GM18505 (cell line): ENCODE results near the gene CYLD.

ENCODE experiments used
- ATAC-seq: cut with Tn5 transposase; IDR thresholded peaks from one replicate; pipeline ENCODE4 v1.9.1; 2021; ENCODE audit not compliant: unreplicated experiment
- POLR2A ChIP-seq: IDR thresholded peaks from 4 replicates; pipeline ENCODE4 v1.6.1; 2011; ENCODE audit warnings: borderline replicate concordance; ENCODE audit not compliant: insufficient read depth, insufficient read length; ENCODE audit errors: extremely low read depth

The CYLD gene

DNA sequence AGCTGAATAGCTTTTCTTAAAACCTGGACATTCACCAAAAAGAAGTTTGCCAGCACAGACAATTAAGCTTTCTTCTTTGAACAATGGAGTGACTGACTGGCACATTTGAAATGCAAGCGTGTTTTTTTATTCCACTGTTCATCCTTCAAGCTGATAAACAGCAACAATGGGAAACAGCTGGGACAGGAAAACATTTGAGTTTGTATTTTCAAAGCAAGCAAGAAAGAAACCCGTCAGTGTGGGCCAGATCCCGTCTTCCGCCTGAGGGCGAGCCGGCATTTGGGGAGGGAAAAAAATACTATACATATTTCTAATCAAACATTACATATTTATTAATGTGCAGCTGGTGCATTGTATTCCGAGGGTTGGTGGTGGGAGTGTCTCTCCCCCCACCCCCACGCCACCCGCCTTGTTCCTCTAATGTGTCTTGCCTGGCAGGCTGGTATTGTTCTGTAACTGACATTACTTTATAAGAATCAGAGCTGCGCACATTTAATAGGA is 94.3 kb downstream of the CYLD start:
- no peak for ATAC-seq
- TF ChIP-seq POLR2A = no peak

DNA sequence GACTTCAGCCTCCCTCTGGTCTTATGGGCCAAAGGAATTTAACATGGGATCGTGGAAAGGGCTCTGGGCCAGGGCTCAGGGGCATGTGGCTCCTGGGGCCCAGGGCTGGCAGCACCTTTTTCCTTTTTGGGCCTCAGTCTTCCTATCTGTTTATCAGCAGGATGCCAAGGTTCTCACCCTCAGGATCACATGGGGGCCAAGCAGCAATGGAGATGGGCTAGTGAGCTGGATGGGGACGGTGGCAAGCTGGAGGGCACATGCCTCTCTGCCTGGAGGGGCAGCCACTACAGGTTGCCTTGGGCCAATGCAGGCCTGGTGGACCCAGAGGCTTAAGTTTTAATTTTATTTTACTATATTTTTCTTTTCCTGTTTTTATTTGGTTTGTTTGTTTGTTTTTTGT is 95.4 kb downstream of the CYLD start:
- TF ChIP-seq POLR2A = no peak
- ATAC-seq = no peak

DNA sequence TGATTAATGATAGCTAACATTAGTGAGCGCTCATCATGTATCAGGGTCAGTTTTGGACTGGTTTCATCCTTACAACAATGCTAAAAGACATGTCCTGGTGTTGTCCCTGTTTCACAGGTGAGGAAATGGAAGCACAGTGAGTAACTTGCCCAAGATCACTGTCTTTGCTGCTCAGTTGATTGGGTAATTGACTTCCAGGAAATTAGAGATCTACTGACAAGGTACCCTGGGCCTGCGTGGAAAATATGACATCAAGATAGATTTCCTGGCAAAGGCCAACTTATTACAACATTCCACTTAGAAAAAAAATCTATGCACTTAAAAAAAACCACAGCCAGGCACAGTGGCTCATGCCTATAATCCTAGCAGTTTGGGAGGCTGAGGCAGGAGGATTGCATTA is 96.3 kb downstream of the CYLD start:
- no peak for TF ChIP-seq POLR2A
- ATAC-seq = no peak

DNA sequence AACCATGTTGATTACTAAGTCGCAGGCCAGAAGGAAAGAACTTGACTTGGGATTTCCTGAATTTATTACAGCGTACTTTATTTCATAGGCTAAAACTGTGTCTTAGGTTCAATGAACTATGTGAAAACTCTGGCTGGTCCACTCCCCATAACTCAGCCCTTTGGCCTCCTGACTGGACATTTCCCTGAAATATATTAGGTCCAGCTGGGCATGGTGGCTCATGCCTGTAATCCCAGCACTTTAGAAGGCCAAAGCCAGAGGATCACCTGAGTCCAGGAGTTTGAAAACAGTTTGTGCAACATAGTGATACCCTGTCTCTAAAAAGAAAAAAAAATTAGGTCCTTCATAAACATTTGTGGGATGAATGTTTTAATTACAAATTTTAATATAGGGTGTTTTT is 97.0 kb downstream of the CYLD start:
- TF ChIP-seq POLR2A = no peak

DNA sequence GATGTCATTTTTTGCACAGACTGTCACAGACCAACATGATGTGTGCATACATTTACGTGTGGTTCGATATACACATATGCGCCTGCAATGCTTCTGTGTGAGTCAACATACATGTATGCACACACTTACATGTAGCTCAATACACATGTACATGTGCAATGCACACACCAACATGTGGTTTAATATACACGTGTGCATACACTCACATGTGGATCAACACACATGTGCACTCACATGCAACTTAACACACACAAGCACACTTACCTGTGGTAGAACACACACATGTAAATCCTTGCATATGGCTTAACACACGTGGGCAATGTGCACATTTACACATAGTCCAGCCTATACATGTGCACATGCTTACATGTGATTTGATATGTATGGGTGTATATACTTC is 97.5 kb downstream of the CYLD start:
- no peak for ATAC-seq

More for the DNA sequence above, 97.0 kb downstream of the CYLD start:
- ATAC-seq = no peak

DNA sequence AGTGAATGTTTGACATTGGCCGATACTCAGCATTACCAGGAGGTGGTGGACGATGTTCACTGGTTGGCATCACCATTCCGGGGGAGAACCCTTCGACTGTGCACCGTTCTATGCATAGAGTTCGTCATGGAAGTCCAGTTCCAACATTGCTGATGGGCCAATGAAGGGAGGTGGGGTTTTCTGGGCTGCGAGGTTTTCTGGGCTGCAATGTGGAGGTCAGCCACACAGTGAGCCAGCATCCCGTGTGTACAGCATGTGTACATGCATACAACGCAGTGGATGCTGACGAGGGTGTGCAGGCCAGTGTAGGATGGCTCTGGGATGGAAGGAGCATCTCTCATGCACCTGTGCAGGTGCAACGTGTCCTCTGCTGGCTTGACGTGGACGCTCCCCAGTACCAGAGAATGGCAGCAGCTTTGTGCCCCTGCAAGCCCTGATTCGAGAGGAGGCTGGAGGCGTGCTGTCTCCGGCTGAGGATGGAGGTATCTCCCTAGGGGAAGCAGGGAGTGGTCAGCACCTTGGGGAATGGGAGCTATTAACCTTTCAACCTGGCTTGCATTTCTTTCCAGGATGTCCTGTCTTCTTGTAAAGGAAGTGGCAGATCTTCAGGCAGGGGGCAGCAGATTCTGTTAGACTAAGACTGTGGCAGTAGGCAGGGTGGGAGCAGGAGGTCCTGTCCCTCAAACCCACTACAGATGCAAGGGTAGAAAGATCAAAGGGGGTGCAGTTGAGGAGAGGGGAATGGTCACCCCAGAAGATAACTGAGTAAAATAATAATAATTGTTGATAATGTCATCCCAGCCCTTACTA is 98.2 kb downstream of the CYLD start:
- no peak for ATAC-seq
- TF ChIP-seq POLR2A = no peak

More for the DNA sequence above, 97.5 kb downstream of the CYLD start:
- no peak for TF ChIP-seq POLR2A

DNA sequence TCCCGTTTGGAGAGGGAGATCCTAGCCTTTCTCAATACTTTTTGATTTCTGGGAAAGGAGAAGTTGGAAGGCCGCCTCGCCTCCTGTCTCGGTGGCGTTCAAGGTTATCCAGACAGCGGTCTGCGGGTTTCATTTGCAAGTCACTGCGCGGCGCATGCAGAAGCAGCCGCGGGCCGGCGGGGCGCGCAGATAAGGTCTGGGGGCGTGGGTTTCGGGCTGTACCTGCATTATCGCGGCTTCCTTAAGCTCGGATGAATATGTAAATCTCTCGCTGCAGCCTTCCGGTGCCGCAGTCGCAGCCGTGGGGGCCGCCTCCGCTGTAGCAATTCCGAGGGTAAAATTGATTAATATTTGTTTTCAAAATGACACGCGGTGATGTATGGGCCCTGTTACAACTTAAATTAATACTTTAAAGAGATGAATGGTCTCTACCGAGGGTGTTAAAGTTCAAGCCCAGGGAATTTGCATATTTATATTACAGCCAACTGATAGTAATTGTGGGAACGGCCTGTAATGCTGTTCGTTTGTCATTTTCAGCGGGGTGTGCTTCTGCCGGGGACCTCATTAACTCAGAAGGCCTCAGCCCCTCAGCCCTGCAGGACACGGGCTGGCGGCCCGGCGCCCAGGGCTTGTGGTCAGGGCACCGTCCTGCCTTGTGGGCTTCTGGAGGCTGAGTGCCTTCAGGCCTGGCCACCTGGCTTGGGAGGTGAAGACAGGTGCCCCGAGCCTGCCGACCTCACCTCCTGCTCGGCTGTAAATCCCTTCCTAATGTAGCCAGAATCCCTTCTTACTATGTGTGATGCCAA is 99.4 kb downstream of the CYLD start:
- no peak for TF ChIP-seq POLR2A
- ATAC-seq = no peak

DNA sequence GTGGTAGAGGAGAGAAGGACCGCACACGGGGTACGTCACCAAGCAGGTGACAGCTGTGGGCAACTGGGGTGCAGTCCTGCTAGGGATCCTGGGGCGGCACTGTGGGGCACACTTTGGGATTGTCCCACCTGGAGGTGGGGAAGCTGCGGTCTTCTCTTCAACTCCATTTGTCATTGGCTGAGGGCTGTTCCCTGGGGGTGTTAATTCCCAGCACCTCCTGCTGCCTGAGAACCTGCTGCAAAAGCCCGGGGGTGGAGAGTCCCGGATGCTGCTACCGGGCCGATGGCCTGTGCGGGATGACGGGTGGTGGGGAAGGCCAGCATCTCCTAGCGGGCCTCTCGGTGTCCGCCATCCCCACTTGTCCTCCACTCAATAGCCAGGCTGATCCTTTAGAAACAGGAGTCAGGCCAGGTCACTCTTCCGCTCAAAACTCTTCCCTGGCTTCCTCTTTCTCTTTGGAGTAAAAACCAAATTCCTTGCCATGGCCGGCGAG is 100.2 kb downstream of the CYLD start:
- TF ChIP-seq POLR2A = no peak
- ATAC-seq = no peak

DNA sequence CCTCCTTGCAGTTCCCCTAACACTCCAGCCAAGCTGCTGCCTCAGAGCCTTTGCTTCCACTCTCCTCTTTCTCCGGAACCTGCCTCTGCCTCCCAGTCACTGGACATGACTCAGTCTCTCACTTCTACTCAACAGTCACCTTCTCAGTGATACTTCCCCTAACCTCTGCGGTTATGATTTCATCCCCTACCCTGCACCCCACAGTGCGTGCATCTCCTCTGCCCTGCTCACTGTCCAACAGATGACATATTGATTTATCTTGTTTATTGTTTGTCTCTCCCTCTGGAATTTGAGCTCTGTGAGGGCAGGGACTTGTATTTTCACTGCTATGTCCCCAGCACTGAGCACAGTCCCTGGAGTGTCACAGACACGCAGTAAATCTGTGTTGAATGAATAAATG is 100.7 kb downstream of the CYLD start:
- ATAC-seq = no peak
- no peak for TF ChIP-seq POLR2A

DNA sequence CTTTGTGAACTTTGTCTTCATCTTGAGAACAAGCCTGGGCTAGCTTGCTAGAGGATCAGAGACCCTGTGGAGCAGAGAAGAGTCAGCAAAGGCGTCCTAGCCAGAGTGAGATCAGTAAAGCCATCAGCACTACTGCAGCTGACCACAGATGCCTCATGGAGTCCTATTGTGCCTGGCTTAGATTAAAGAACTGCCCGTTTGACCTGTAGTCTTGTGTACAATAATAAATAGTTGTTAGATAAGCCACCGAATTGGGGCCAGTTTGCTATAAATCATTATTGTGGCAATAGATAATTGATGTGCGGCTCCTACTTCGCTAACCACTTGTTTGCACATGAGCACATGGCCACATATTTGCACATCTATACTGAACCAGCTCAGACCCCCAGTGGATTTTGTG is 103.0 kb downstream of the CYLD start:
- no peak for ATAC-seq
- no peak for TF ChIP-seq POLR2A

DNA sequence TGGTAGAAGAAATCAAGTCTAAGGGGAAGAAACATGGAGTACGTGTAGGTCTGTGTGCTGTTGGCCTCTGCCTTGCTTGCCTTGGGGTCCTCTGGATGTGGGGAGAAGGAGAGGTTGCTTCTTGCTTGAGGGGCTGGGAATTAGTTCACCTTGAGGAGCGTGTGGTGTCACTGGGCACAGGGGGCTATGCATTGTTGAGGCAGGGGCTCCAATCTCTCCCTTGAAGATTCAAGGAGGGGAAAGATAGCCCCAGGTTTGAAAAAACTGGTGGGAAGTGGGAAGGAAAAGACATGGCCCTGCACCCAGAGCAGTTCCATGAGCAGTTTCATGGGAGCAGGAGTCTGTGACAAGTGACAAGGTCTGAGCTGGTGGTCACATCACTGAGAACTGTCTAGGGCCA is 103.4 kb downstream of the CYLD start:
- ATAC-seq = no peak
- no peak for TF ChIP-seq POLR2A

DNA sequence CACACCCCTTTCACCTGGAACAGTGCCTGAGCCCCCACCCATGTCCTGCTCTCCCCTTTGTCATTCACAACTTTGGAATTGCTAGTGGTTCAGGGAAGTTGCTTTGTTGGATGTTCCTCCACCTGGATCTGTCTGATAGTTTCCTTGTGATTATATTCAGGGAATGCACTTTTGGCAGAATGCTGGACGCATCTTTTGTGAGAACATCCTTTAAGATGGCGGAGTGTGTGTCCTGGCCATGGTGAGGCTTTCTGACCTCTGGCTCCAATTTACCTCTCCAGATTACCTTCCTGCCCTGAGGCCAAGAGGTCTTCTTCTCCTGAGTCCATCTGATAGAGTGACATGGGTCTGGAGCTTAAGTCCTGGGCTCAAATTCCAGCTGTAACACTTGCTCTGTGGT is 104.6 kb downstream of the CYLD start:
- no peak for TF ChIP-seq POLR2A
- ATAC-seq = no peak

DNA sequence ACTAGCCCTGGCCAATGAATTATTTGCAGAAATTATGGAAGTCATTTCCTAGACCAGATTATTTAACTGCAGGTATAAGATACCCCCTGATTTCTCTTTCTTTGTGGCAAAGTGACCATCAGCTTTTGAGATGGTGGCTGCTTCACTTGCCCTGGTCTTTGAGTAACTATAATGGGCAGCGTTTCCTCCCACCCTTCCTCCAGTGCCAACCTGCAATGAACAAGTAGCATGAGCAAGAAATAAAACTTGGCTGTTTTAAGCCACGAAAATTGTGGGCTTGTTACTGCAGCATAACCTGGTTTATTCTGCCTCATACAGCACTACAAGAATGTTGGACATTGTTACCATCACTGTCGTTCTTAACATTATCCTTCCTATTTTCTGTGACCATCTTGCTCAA is 105.3 kb downstream of the CYLD start:
- no peak for TF ChIP-seq POLR2A
- ATAC-seq = no peak
